ENCODE results near the gene OXCT1. TPM values are rescaled to one million over a fixed set of nuclear protein-coding genes. Genes with fewer than 3 reads are reported as not detected.

Gene OXCT1
- total and polyA plus RNA-seq, 2 of the 4 experiments (the other 2 are of a cell fraction) = 14.2 to 16.3 TPM

DNA sequence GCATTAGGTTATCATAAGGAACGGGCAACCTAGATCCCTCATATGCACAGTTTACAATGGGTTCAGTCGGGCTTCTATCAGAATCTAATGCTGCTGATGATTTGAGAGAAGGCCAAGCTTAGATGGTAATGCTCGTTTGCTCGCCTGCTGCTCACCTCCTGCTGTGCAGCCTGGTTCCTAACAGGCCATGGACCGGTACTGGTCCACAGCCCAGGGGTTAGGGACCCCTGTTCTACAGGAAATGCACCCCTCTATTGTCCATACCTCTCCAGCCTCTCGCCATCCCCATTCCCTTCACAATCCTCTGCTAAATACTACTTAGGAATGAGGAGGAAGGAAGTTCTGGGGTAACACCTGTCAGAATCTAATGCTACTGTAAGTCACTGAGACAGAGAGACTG lies 75.1 kb downstream of the OXCT1 start:
- Histone ChIP-seq H3K4me2 (ENCODE audit: low read depth, low read length) (peak overlapping the region; percentile 93), H3K27ac (ENCODE audit: insufficient read depth, low read length) (peak overlapping the region; percentile 71), H4K8ac (ENCODE audit: low read depth in 2 of 2, low read length in 2 of 2) (peak overlapping the region; percentile 31 to 90), H3K36me3 (ENCODE audit: control insufficient read depth, insufficient read depth, low read length) (0 out of 2 replicates have a peak, but pooled peaks cover 1% of the 10 kb centered on the region), H3K14ac (replicated peaks; ENCODE audit: low read depth, low read length) (peak overlapping the region; percentile 68), H3K4me1 (ENCODE audit: control insufficient read depth, insufficient read depth, low read length) (peaks cover 18% of the 10 kb centered on the region), H2AFZ (replicated peaks; ENCODE audit: low read length, poor library complexity) (peak overlapping the region; percentile 7), H2BK20ac (ENCODE audit: low read depth, low read length) (peak overlapping the region; percentile 90), H3K56ac (ENCODE audit: extremely low read depth, insufficient read depth, low read length) (peak overlapping the region; percentile 71; the same call in 1 of the 2 replicates), H3K23ac (ENCODE audit: low read depth, low read length) (peak overlapping the region; percentile 77), H3K18ac (ENCODE audit: low read depth, low read length) (peak overlapping the region; percentile 94), H2AK9ac (replicated peaks; ENCODE audit: low read depth, low read length, poor library complexity) (no peak overlapping the region), H4K91ac (ENCODE audit: insufficient read depth, low read depth, low read length) (peak overlapping the region; percentile 95), H4K20me1 (ENCODE audit: insufficient read depth, low read length) (no peaks in the 10 kb centered on the region), H3K4ac (ENCODE audit: low read depth, low read length) (peak overlapping the region; percentile 86), H3K79me1 (ENCODE audit: low read depth in 1 of 2, low read length in 2 of 2) (peaks cover 0 to 12% of the 10 kb centered on the region in 2 experiments; a peak in 2 of 4 replicates), H3K9me1 (ENCODE audit: insufficient read depth, low read length) (0 out of 2 replicates have a peak, but pooled peaks cover 7% of the 10 kb centered on the region), H2BK120ac (ENCODE audit: low read depth, low read length) (peak overlapping the region; percentile 91), H3K4me3 (ENCODE audit: insufficient read depth, low read depth, low read length) (no peak overlapping the region), H3K9me3 (ENCODE audit: control insufficient read depth, insufficient read depth, low read length) (no peaks in the 10 kb centered on the region), H3K9ac (ENCODE audit: low read depth, low read length) (peak overlapping the region; percentile 61; the same call in 1 of the 2 replicates), H3K27me3 (ENCODE audit: control insufficient read depth, insufficient read depth, low read length) (no peaks in the 10 kb centered on the region), H2BK15ac (ENCODE audit: low read depth, low read length) (peak overlapping the region; percentile 87; the same call in 1 of the 3 replicates), H2BK5ac (ENCODE audit: low read depth, low read length, poor library complexity, severe bottlenecking) (peak overlapping the region; percentile 97), H2AK5ac (ENCODE audit: low read depth, low read length) (peak overlapping the region; percentile 73), H4K5ac (ENCODE audit: low read depth, low read length) (peak overlapping the region; percentile 92)
- POLR2A ChIA-PET (ENCODE audit: unreplicated experiment) = no interaction called here
- DNase-seq (no peak), ATAC-seq (ENCODE audit: low read depth) (peak; percentile 4; the same call in 1 of the 2 replicates)
- 71% methylated on average over 2 of the region's 6 CpGs; no CpG with 5 or more reads in 1 of the 2 experiments for WGBS, 2 experiments (ENCODE audit: extremely low coverage in 2 of 2, insufficient read length in 1 of 2)
- no TSS peak for BruUV-seq (replicated peaks)
- in situ Hi-C loops (cut with MboI; ENCODE audit: low sequenced_read_pairs) (no loop called here), dilution Hi-C loops (cut with HindIII; ENCODE audit: low sequenced_read_pairs, unreplicated experiment) (no loop called here), intact Hi-C loops (cut with micrococcal nuclease) (no loop called here)
- TF ChIP-seq NFE2L2 (IDR thresholded peaks at IDR 0.05; ENCODE audit: low read depth, low read length) (no peak), BHLHE40 (IDR thresholded peaks at IDR 0.05; ENCODE audit: low read depth, low read length) (no peak), POLR2A (IDR thresholded peaks at IDR 0.05; ENCODE audit: low read depth, low read length) (no peak), RAD21 (IDR thresholded peaks at IDR 0.05; ENCODE audit: low read length) (no peak), CEBPB (IDR thresholded peaks at IDR 0.05; ENCODE audit: low read depth, low read length) (no peak), RFX5 (IDR thresholded peaks at IDR 0.05; ENCODE audit: low read depth, low read length) (no peak), FOS (IDR thresholded peaks at IDR 0.05; ENCODE audit: low read depth, low read length) (no peak), MAFK (IDR thresholded peaks at IDR 0.05; ENCODE audit: low read depth, low read length) (no peak), MAZ (IDR thresholded peaks at IDR 0.05; ENCODE audit: borderline replicate concordance, low read depth, low read length) (no peak), RCOR1 (IDR thresholded peaks at IDR 0.05; ENCODE audit: insufficient replicate concordance, low read length) (no peak), MXI1 (IDR thresholded peaks at IDR 0.05; ENCODE audit: borderline replicate concordance, low read depth, low read length) (no peak), SMC3 (IDR thresholded peaks at IDR 0.05; ENCODE audit: low read depth, low read length) (no peak), CHD1 (IDR thresholded peaks at IDR 0.05; ENCODE audit: low read depth, low read length) (no peak)
- TF ChIP-seq, protein P1, sequence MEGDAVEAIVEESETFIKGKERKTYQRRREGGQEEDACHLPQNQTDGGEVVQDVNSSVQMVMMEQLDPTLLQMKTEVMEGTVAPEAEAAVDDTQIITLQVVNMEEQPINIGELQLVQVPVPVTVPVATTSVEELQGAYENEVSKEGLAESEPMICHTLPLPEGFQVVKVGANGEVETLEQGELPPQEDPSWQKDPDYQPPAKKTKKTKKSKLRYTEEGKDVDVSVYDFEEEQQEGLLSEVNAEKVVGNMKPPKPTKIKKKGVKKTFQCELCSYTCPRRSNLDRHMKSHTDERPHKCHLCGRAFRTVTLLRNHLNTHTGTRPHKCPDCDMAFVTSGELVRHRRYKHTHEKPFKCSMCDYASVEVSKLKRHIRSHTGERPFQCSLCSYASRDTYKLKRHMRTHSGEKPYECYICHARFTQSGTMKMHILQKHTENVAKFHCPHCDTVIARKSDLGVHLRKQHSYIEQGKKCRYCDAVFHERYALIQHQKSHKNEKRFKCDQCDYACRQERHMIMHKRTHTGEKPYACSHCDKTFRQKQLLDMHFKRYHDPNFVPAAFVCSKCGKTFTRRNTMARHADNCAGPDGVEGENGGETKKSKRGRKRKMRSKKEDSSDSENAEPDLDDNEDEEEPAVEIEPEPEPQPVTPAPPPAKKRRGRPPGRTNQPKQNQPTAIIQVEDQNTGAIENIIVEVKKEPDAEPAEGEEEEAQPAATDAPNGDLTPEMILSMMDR (conservative IDR thresholded peaks at IDR 0.05; ENCODE audit: low read depth, low read length) = no peak
- TF ChIP-seq, protein P2, sequence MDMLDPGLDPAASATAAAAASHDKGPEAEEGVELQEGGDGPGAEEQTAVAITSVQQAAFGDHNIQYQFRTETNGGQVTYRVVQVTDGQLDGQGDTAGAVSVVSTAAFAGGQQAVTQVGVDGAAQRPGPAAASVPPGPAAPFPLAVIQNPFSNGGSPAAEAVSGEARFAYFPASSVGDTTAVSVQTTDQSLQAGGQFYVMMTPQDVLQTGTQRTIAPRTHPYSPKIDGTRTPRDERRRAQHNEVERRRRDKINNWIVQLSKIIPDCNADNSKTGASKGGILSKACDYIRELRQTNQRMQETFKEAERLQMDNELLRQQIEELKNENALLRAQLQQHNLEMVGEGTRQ (IDR thresholded peaks at IDR 0.05; ENCODE audit: low read depth, low read length) = no peak
- TF ChIP-seq, protein P3, sequence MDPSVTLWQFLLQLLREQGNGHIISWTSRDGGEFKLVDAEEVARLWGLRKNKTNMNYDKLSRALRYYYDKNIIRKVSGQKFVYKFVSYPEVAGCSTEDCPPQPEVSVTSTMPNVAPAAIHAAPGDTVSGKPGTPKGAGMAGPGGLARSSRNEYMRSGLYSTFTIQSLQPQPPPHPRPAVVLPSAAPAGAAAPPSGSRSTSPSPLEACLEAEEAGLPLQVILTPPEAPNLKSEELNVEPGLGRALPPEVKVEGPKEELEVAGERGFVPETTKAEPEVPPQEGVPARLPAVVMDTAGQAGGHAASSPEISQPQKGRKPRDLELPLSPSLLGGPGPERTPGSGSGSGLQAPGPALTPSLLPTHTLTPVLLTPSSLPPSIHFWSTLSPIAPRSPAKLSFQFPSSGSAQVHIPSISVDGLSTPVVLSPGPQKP (IDR thresholded peaks at IDR 0.05; ENCODE audit: borderline replicate concordance, low read depth, low read length) = no peak
- CTCF ChIA-PET = interaction anchor here (0.7 kb wide), 1 partner anchor 18 kb away, joined by 4 read pairs; no protein-coding TSS in a partner anchor
